Neuronal stem cell (in vitro differentiated cells): ENCODE data around the gene XXYLT1.
A peak's percentile ranks its signal among the peaks of the same experiment; 100 is the strongest.

Source experiments
- DNase-seq: peaks from one replicate; pipeline ENCODE4 v3.0.0-alpha.2; 2013; ENCODE audit warnings: low spot score
- H2AFZ ChIP-seq: one replicate; pipeline ENCODE4 v1.6.1; 2013; ENCODE audit warnings: mild to moderate bottlenecking, low read length, inconsistent platforms
- H2AK5ac ChIP-seq: 2 replicates; pipeline ENCODE4 v1.6.1; 2013; ENCODE audit warnings: low read depth, mild to moderate bottlenecking, inconsistent platforms, low read length, moderate library complexity, mixed read lengths
- H2BK120ac ChIP-seq: 2 replicates; pipeline ENCODE4 v1.6.1; 2013; ENCODE audit warnings: low read depth, mild to moderate bottlenecking, inconsistent platforms, low read length, moderate library complexity, mixed read lengths
- H2BK12ac ChIP-seq: one replicate; pipeline ENCODE4 v1.6.1; 2013; ENCODE audit warnings: low read length, inconsistent platforms
- H2BK15ac ChIP-seq: 2 replicates; pipeline ENCODE4 v1.6.1; 2013; ENCODE audit warnings: mild to moderate bottlenecking, low read length, inconsistent platforms, mixed read lengths
- H2BK5ac ChIP-seq: one replicate; pipeline ENCODE4 v1.6.1; 2013; ENCODE audit warnings: inconsistent platforms, mild to moderate bottlenecking, low read length, moderate library complexity
- H3K14ac ChIP-seq: one replicate; pipeline ENCODE4 v1.6.1; 2013; ENCODE audit warnings: low read length, inconsistent platforms
- H3K18ac ChIP-seq: 2 replicates; pipeline ENCODE4 v1.6.1; 2013; ENCODE audit warnings: low read length, inconsistent platforms
- H3K23ac ChIP-seq: 2 replicates; pipeline ENCODE4 v1.6.1; 2013; ENCODE audit warnings: low read depth, mild to moderate bottlenecking, mixed read lengths, low read length, inconsistent platforms; ENCODE audit not compliant: poor library complexity
- H3K27ac ChIP-seq: replicated peaks from 3 replicates; pipeline ENCODE4 v1.5.1; 2013; ENCODE audit warnings: low read length, inconsistent platforms
- H3K27me3 ChIP-seq, 3 experiments: 2 replicates each; pipeline ENCODE4 v1.6.1; 2013; ENCODE audit warnings: low read length in 3 of 3, mild to moderate bottlenecking in 2 of 3, inconsistent platforms in 1 of 3, low read depth in 1 of 3, mixed read lengths in 1 of 3, moderate library complexity in 1 of 3; ENCODE audit not compliant: control insufficient read depth in 3 of 3, insufficient read depth in 3 of 3
- H3K36me3 ChIP-seq, 2 donors: replicated peaks in 1 of 2; 2 replicates each; pipeline ENCODE4 v1.6.1; 2013; ENCODE audit warnings: low read length in 2 of 2; ENCODE audit not compliant: control insufficient read depth in 2 of 2, insufficient read depth in 2 of 2
- H3K4ac ChIP-seq: 2 replicates; pipeline ENCODE4 v1.6.1; 2013; ENCODE audit warnings: inconsistent platforms, mild to moderate bottlenecking, low read length, moderate library complexity
- H3K4me1 ChIP-seq, 2 donors: 1 replicate in 1 of 2; 2 replicates in 1 of 2; pipeline ENCODE4 v1.6.1; 2013; ENCODE audit warnings: low read length in 2 of 2, low read depth in 1 of 2; ENCODE audit not compliant: control insufficient read depth in 2 of 2, insufficient read depth in 1 of 2
- H3K4me2 ChIP-seq: one replicate; pipeline ENCODE4 v1.6.1; 2013; ENCODE audit warnings: mild to moderate bottlenecking, low read length, inconsistent platforms; ENCODE audit not compliant: insufficient read depth, poor library complexity, severe bottlenecking
- H3K4me3 ChIP-seq, 2 donors: 2 replicates each; pipeline ENCODE4 v1.5.1; 2013; ENCODE audit warnings: low read length in 2 of 2, mild to moderate bottlenecking in 2 of 2, inconsistent platforms in 1 of 2, moderate library complexity in 1 of 2
- H3K79me1 ChIP-seq: one replicate; pipeline ENCODE4 v1.6.1; 2013; ENCODE audit warnings: low read depth, mild to moderate bottlenecking, inconsistent platforms, low read length, moderate library complexity
- H3K9ac ChIP-seq: one replicate; pipeline ENCODE4 v1.6.1; 2013; ENCODE audit warnings: mild to moderate bottlenecking, low read depth, low read length, inconsistent platforms; ENCODE audit not compliant: poor library complexity
- H3K9me3 ChIP-seq, 2 donors: replicated peaks in 1 of 2; 2 replicates each; pipeline versions ENCODE3 to v1.6.1; 2013; ENCODE audit warnings: low read length in 2 of 2, mild to moderate bottlenecking in 2 of 2, inconsistent platforms in 1 of 2, low read depth in 1 of 2, mixed read lengths in 1 of 2, moderate library complexity in 1 of 2; ENCODE audit not compliant: control insufficient read depth in 2 of 2, insufficient read depth in 1 of 2
- H4K8ac ChIP-seq: one replicate; pipeline ENCODE4 v1.6.1; 2013; ENCODE audit warnings: low read depth, mild to moderate bottlenecking, inconsistent platforms, low read length, moderate library complexity
- H4K91ac ChIP-seq: one replicate; pipeline ENCODE4 v1.6.1; 2013; ENCODE audit warnings: low read length, low read depth, mild to moderate bottlenecking, inconsistent platforms; ENCODE audit not compliant: poor library complexity
- WGBS, 2 donors: extraction: QIAGEN DNeasy Blood & Tissue Kit; methylation state at CpG; one replicate each; pipeline ENCODE4 v1.1.7; 2013; ENCODE audit warnings: missing lambda C conversion rate in 2 of 2, mixed read lengths in 1 of 2; ENCODE audit not compliant: insufficient read length in 2 of 2, insufficient replicate concordance in 1 of 2; ENCODE audit errors: extremely low coverage in 2 of 2; 5-methylcytosine and 5-hydroxymethylcytosine counted together

The XXYLT1 gene

DNA sequence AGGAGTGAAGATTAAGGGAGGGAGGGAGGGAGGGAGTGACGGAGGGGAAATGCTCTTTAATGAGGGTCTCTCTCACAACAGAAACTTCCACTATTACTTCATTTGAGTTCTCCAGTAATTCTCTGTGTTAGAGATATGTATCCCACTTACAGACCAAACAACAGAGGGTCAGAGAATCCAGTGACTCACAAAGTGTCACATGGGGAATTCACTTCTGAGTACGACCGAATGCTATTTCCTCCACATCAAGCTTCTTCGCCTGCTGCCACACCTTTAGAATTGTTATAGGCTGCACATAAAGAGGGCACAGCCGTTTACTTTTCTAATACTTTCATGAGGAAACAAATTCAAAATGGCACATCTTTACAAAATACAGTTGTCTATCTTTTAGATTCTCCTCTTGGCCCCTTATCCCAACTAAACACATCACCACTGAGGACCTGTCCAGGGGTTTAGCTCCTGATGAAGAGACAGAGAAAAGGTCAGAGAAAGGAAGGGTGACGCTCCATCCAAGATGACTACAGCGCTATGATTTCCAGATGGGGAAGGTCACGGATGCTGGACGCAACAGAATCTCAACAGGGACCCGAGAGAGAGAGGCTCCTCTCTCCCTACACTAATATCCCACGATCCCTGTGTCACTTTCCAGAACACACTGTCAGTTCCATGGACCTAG is 119.0 kb downstream of the XXYLT1 start:
- Histone ChIP-seq H3K4me3 (no peak overlapping the region), H3K4me2 (peak overlapping the region; percentile 29), H2BK120ac (no peak overlapping the region), H2BK15ac (no peak overlapping the region), H4K91ac (no peak overlapping the region), H3K23ac (no peak overlapping the region), H3K14ac (no peak overlapping the region), H2AFZ (no peak overlapping the region), H3K36me3 (peaks cover 0 to 19% of the 10 kb centered on the region in 2 donors), H3K27me3 (no peaks in the 10 kb centered on the region), H3K79me1 (no peaks in the 10 kb centered on the region), H3K9ac (no peak overlapping the region), H4K8ac (no peak overlapping the region), H2BK5ac (no peak overlapping the region), H3K18ac (no peak overlapping the region), H2AK5ac (no peak overlapping the region), H2BK12ac (no peak overlapping the region), H3K27ac (no peak overlapping the region), H3K4ac (no peak overlapping the region), H3K4me1 (peaks cover 44 to 51% of the 10 kb centered on the region in 2 donors), H3K9me3 (no peaks in the 10 kb centered on the region)
- no peak for DNase-seq
- no CpG with 5 or more reads among the region's 11 CpGs for WGBS, 2 donors

DNA sequence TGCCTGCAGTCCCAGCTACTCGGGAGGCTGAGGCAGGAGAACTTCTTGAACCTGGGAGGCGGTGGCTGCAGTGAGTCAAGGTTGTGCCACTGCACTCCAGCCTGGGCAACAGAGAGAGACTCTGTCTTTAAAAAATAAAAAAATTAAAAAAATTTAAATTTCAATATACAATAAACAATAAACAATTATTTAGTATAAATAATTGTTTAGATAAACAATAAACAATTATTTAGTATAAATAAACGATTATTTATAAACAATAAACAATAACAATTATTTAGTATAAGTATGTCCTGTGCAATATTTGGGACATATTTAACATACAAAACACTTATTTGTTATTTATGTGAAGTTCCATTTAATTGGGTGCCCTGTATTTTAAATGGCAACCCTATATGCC is 119.6 kb downstream of the XXYLT1 start:
- no peak overlapping the region for H3K23ac ChIP-seq
- no peak for DNase-seq

DNA sequence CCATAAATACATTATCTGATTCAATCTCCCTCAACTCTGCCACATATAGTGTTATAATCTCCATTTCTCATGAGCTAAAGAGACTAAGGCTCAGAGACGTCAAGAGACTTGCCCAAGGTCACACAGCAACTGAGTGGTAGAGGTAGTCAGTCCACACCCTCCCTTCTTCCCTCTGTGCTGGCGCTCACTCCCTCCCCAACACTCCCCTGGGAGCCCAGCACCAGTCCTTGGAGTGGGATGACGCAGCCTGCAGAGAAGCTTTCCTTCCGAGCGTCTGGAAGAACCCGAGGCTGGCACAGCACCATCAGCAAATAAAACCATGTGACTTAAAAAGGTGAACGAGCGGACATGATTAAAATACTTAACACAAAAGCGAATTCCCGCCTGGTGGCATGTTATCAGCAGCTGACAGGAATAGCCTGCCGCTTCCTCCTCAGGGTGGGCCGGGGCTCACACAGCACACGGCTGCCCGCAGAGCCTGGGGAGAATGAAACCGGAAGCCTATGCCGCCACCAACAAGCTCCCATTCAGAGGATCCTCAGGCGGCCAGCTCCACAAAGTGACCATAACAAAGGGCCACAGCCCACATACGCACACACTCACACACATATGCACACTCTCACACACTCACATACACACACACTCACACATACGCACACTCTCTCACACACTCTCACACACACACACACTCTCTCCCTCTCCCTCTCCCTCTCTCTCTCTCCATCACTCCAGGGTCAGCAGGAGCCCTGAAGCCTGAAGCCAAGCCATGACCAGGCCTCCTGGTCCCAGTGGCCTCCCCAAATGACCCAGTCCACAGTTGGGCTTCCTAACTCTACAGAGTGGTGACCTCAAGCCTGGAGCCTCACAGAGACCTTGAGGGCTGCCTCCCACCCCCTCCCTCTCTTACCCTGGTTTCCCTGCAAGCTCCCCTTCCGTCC is 120.5 kb downstream of the XXYLT1 start:
- H3K79me1 ChIP-seq, result peaks cover 2% of the 10 kb centered on the region
- H2BK15ac ChIP-seq, result no peak overlapping the region
- peaks cover 33 to 40% of the 10 kb centered on the region in 2 donors for H3K4me1 ChIP-seq
- H3K27me3 ChIP-seq, result no peaks in the 10 kb centered on the region
- no peak overlapping the region for H3K4ac ChIP-seq
- no peak overlapping the region for H3K18ac ChIP-seq
- WGBS, 2 donors, result 83% methylated on average over 1 of the region's 20 CpGs; no CpG with 5 or more reads in 1 of the 2 donors
- peak overlapping the region; percentile 56 for H2AFZ ChIP-seq
- H2BK120ac ChIP-seq, result no peak overlapping the region
- H2BK5ac ChIP-seq, result peak overlapping the region; percentile 44
- H3K4me2 ChIP-seq, result peak overlapping the region; percentile 34
- H3K14ac ChIP-seq, result no peak overlapping the region
- no peak overlapping the region for H3K23ac ChIP-seq
- H2BK12ac ChIP-seq, result peak overlapping the region; percentile 3
- peak overlapping the region; percentile 18 for H3K9ac ChIP-seq
- H4K91ac ChIP-seq, result peak overlapping the region; percentile 3
- no peak for DNase-seq
- peaks cover 0 to 12% of the 10 kb centered on the region in 2 donors for H3K36me3 ChIP-seq
- no peaks in the 10 kb centered on the region for H3K9me3 ChIP-seq
- H3K4me3 ChIP-seq, result peak overlapping the region in 1 of 2 donors; percentile 32
- no peak overlapping the region for H4K8ac ChIP-seq
- H3K27ac ChIP-seq, result peak overlapping the region; percentile 64
- no peak overlapping the region for H2AK5ac ChIP-seq

More for the DNA sequence above, 119.6 kb downstream of the XXYLT1 start:
- Histone ChIP-seq H3K9me3 (no peaks in the 10 kb centered on the region), H3K14ac (no peak overlapping the region), H4K8ac (no peak overlapping the region), H3K36me3 (peaks cover 0 to 19% of the 10 kb centered on the region in 2 donors), H3K79me1 (peaks cover under 1% of the 10 kb centered on the region), H3K18ac (no peak overlapping the region), H3K4me2 (no peak overlapping the region), H4K91ac (no peak overlapping the region), H3K27me3 (no peaks in the 10 kb centered on the region), H3K9ac (no peak overlapping the region), H3K4ac (no peak overlapping the region), H2AFZ (no peak overlapping the region), H2BK5ac (peak overlapping the region; percentile 44), H3K27ac (no peak overlapping the region), H2BK15ac (no peak overlapping the region), H3K4me3 (no peak overlapping the region), H2AK5ac (no peak overlapping the region), H2BK120ac (no peak overlapping the region), H2BK12ac (no peak overlapping the region), H3K4me1 (peaks cover 41 to 49% of the 10 kb centered on the region in 2 donors)
- WGBS, 2 donors, result no CpG with 5 or more reads among the region's 3 CpGs
